ENCODE results near the gene LPAR5. TPM values are rescaled to one million over a fixed set of nuclear protein-coding genes. Genes with fewer than 3 reads are reported as not detected.

LPAR5 gene
- total and polyA plus RNA-seq, 2 experiments from 2014 or later: 0.32 to 0.38 TPM

DNA sequence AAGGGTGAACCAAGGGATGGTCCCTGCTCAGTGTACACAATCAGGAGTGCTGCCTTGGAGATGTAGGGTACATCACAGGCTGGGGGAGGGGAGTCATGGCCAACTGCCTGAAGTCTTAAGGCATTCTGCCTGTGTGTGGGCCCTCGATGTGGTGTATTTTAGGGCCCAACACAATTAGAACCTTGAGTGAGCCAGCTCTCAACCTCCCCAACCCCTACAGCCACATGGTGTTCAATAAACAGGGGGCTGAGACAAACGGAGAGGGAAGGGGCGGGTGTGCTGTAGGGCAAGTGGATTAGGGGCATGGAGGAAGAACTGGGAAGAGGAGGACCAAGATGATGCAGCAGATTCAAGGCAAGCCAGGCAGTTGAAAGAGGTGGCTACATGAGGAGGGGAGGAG lies 20.0 kb downstream of the LPAR5 start:
- Histone ChIP-seq H3K36me3 (ENCODE audit: insufficient read depth) (no peaks in the 10 kb centered on the region), H3K9me2 (ENCODE audit: insufficient read depth) (peaks cover 4% of the 10 kb centered on the region), H3K4me2 (no peak overlapping the region), H3K79me2 (replicated peaks; ENCODE audit: insufficient read depth) (no peaks in the 10 kb centered on the region), H2AFZ (peak overlapping the region; percentile 76), H3K27ac (ENCODE audit: low read depth) (no peak overlapping the region), H4K20me1 (replicated peaks; ENCODE audit: insufficient read depth) (no peaks in the 10 kb centered on the region), H3K27me3 (ENCODE audit: insufficient read depth) (peaks cover 23% of the 10 kb centered on the region), H3K4me1 (ENCODE audit: insufficient read depth) (peaks cover 31% of the 10 kb centered on the region), H3K4me3 (no peak overlapping the region), H3F3A (replicated peaks; ENCODE audit: low read depth) (peaks cover 21% of the 10 kb centered on the region; the same call in 1 of the 2 replicates)
- Mint-ChIP-seq H3K36me3 (ENCODE audit: low read depth) (no peaks in the 10 kb centered on the region; the same call in 2 of the 3 replicates), H3K27me3 (ENCODE audit: insufficient read depth, low read depth, poor library complexity) (peaks cover 33% of the 10 kb centered on the region), H3K4me1 (peaks cover 40% of the 10 kb centered on the region), H3K27ac (0 out of 2 replicates have a peak overlapping the region, but pooled peaks have one; percentile 2), H3K4me3 (no peak overlapping the region), H3K9me3 (peaks cover under 1% of the 10 kb centered on the region; the same call in 1 of the 3 replicates)
- ATAC-seq (no peak), DNase-seq (ENCODE audit: low spot score) (no peak)
- TF ChIP-seq ZNF114 (CRISPR knock-in tag; IDR thresholded peaks at IDR 0.05): no peak
- no peak for TF ChIP-seq ZNF331 (CRISPR knock-in tag; IDR thresholded peaks at IDR 0.05; ENCODE audit: low read depth)
- TF ChIP-seq EZH2phosphoT487 (IDR thresholded peaks at IDR 0.05; ENCODE audit: unreplicated experiment): no peak
- no peak for TF ChIP-seq EZH2 (IDR thresholded peaks at IDR 0.05; ENCODE audit: low read depth, unreplicated experiment)
- TF ChIP-seq JUNB (IDR thresholded peaks at IDR 0.05; ENCODE audit: unreplicated experiment): no peak
- no peak for TF ChIP-seq STAT1 (IDR thresholded peaks at IDR 0.05; ENCODE audit: unreplicated experiment)
- TF ChIP-seq, protein P1, sequence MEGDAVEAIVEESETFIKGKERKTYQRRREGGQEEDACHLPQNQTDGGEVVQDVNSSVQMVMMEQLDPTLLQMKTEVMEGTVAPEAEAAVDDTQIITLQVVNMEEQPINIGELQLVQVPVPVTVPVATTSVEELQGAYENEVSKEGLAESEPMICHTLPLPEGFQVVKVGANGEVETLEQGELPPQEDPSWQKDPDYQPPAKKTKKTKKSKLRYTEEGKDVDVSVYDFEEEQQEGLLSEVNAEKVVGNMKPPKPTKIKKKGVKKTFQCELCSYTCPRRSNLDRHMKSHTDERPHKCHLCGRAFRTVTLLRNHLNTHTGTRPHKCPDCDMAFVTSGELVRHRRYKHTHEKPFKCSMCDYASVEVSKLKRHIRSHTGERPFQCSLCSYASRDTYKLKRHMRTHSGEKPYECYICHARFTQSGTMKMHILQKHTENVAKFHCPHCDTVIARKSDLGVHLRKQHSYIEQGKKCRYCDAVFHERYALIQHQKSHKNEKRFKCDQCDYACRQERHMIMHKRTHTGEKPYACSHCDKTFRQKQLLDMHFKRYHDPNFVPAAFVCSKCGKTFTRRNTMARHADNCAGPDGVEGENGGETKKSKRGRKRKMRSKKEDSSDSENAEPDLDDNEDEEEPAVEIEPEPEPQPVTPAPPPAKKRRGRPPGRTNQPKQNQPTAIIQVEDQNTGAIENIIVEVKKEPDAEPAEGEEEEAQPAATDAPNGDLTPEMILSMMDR (conservative IDR thresholded peaks at IDR 0.05; ENCODE audit: low read depth in 2 of 2): no peak
- TF ChIP-seq CREB1 (CRISPR knock-in tag; IDR thresholded peaks at IDR 0.05; ENCODE audit: low read depth): no peak
- no peak for TF ChIP-seq NANOG (IDR thresholded peaks at IDR 0.05; ENCODE audit: borderline replicate concordance)
- TF ChIP-seq, protein P2, sequence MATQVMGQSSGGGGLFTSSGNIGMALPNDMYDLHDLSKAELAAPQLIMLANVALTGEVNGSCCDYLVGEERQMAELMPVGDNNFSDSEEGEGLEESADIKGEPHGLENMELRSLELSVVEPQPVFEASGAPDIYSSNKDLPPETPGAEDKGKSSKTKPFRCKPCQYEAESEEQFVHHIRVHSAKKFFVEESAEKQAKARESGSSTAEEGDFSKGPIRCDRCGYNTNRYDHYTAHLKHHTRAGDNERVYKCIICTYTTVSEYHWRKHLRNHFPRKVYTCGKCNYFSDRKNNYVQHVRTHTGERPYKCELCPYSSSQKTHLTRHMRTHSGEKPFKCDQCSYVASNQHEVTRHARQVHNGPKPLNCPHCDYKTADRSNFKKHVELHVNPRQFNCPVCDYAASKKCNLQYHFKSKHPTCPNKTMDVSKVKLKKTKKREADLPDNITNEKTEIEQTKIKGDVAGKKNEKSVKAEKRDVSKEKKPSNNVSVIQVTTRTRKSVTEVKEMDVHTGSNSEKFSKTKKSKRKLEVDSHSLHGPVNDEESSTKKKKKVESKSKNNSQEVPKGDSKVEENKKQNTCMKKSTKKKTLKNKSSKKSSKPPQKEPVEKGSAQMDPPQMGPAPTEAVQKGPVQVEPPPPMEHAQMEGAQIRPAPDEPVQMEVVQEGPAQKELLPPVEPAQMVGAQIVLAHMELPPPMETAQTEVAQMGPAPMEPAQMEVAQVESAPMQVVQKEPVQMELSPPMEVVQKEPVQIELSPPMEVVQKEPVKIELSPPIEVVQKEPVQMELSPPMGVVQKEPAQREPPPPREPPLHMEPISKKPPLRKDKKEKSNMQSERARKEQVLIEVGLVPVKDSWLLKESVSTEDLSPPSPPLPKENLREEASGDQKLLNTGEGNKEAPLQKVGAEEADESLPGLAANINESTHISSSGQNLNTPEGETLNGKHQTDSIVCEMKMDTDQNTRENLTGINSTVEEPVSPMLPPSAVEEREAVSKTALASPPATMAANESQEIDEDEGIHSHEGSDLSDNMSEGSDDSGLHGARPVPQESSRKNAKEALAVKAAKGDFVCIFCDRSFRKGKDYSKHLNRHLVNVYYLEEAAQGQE (IDR thresholded peaks at IDR 0.05; ENCODE audit: unreplicated experiment): no peak
